Tibial nerve (tissue), 4 donors: ENCODE measurements around the gene CPS1.

Experiments
- CTCF ChIP-seq, 5 experiments: fragments of 200-600 bp in 3 of 5; fragments of 450-650 bp in 2 of 5; sonication (generic) in 3 of 5; IDR thresholded peaks; one replicate each; pipeline ENCODE4 v1.5.1; 2016 to 2019; ENCODE audit warnings: antibody characterized with exemption in 5 of 5, mild to moderate bottlenecking in 3 of 5, moderate library complexity in 2 of 5
- EP300 ChIP-seq, 2 donors: sonication (generic); formaldehyde crosslinking; IDR thresholded peaks; one replicate each; pipeline ENCODE4 v1.6.1; 2017; ENCODE audit warnings: antibody characterized with exemption in 2 of 2, mild to moderate bottlenecking in 1 of 2
- POLR2A ChIP-seq, 2 donors: fragments of 450-650 bp; IDR thresholded peaks; one replicate each; pipeline ENCODE4 v1.6.1; 2017; ENCODE audit warnings: antibody characterized with exemption in 2 of 2, mild to moderate bottlenecking in 2 of 2, moderate library complexity in 2 of 2

GRCh38 chr2:210559182-210559581 is 2.8 kb downstream of the CPS1 start:
- TF ChIP-seq POLR2A (IDR thresholded peaks at IDR 0.05) (no peak), CTCF (IDR thresholded peaks at IDR 0.05) (no peak), EP300 (IDR thresholded peaks at IDR 0.05) (no peak)
